Tibial nerve (tissue), 4 donors: Measurements from ENCODE around the gene RIC1.

Experiments
- EP300 ChIP-seq, 2 donors: sonication (generic); formaldehyde crosslinking; IDR thresholded peaks; one replicate each; pipeline ENCODE4 v1.6.1; 2017; ENCODE audit warnings: antibody characterized with exemption in 2 of 2, mild to moderate bottlenecking in 1 of 2
- POLR2A ChIP-seq, 2 donors: fragments of 450-650 bp; IDR thresholded peaks; one replicate each; pipeline ENCODE4 v1.6.1; 2017; ENCODE audit warnings: antibody characterized with exemption in 2 of 2, mild to moderate bottlenecking in 2 of 2, moderate library complexity in 2 of 2
- TF ChIP-seq, protein P1 (sequence below), 5 experiments: fragments of 200-600 bp in 3 of 5; fragments of 450-650 bp in 2 of 5; sonication (generic) in 3 of 5; IDR thresholded peaks; one replicate each; pipeline ENCODE4 v1.5.1; 2016 to 2019; ENCODE audit warnings: antibody characterized with exemption in 5 of 5, mild to moderate bottlenecking in 3 of 5, moderate library complexity in 2 of 5

DNA sequence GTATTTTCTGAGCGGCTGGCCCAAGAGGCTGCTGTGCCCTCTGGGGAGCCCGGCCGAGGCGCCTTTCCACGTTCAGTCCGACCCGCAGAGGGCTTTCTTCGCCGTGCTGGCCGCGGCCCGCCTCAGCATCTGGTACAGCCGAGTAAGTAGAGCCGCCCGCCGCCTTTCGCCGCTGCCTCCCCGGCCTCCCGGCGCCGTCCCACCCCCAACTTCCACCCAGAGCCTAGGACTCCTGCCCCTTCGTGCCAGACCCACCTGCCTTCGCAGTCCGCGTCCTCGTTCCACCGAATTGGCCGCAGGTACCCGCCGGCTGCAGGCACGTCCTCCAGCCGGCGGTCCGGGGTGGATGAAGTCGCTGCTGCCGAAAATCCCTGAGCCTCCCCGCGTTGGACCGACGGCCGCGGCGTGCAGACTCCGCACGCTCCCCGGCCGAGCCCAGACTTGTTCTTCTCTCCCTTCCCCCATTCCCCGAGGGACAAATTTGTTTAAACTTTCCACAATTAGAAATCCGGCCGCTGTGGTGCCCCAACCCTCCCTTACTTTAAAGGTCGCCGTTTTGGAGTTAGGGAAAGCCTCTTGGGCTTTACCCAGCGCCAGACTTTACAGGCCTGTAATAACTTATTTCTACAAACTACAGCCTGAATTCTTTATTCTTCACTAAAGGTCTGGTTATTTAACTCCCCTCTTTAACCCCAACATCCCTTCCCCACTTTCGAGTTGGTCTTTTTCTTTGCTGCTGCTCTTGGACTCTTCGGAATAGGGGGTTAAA lies 589 bp downstream of the RIC1 start:
- TF ChIP-seq, protein P1, sequence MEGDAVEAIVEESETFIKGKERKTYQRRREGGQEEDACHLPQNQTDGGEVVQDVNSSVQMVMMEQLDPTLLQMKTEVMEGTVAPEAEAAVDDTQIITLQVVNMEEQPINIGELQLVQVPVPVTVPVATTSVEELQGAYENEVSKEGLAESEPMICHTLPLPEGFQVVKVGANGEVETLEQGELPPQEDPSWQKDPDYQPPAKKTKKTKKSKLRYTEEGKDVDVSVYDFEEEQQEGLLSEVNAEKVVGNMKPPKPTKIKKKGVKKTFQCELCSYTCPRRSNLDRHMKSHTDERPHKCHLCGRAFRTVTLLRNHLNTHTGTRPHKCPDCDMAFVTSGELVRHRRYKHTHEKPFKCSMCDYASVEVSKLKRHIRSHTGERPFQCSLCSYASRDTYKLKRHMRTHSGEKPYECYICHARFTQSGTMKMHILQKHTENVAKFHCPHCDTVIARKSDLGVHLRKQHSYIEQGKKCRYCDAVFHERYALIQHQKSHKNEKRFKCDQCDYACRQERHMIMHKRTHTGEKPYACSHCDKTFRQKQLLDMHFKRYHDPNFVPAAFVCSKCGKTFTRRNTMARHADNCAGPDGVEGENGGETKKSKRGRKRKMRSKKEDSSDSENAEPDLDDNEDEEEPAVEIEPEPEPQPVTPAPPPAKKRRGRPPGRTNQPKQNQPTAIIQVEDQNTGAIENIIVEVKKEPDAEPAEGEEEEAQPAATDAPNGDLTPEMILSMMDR (IDR thresholded peaks at IDR 0.05) = peak in 1 of 5 experiments; percentile 2
- TF ChIP-seq POLR2A (IDR thresholded peaks at IDR 0.05) = no peak
- TF ChIP-seq EP300 (IDR thresholded peaks at IDR 0.05) = no peak
